Activated T-cell treated with anti-CD3 and anti-CD28 coated beads, Interleukin-2, amount 50 U/mL, for 1 hour (primary cell): Measurements from ENCODE around the gene PON1.

Experiments
- DNase-seq: peaks from one replicate; pipeline ENCODE4 v3.0.0-alpha.2; 2020

PON1 gene

DNA sequence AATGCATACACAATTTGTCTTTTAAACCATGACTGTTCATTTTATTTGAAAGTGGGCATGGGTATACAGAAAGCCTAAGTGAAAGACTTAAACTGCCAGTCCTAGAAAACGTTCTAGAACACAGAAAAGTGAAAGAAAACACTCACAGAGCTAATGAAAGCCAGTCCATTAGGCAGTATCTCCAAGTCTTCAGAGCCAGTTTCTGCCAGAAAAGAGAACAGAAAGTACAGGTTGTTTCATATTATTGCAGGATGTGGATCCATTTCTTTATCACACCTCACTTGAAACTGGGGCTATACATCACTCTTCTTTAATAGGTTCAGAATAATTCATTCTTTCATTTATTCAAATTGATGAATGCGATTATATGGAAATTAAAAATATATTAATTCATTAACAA is 7.7 kb downstream of the PON1 start:
- DNase-seq, result no peak

DNA sequence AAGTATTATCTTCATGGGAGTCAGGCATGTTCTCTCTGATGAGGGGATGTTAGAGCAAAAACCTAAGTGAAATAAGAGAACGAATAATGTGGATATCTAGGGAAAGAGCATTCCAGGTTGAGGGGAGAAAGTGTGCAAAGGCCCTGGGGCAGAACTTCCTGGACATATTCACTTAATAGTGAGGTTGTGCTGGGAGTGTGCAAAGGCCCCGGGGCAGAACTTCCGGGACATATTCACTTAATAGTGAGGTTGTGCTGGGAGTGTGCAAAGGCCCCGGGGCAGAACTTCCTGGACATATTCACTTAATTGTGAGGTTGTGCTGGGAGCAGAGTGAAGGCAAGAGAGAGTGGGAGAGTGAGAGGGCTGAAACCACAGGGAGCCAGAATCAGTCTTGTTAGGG is 11.8 kb downstream of the PON1 start:
- DNase-seq, result no peak

- no peak for DNase-seq
Measured at GRCh38 chr7:95311389-95311788, 12.9 kb downstream of the PON1 start.

DNA sequence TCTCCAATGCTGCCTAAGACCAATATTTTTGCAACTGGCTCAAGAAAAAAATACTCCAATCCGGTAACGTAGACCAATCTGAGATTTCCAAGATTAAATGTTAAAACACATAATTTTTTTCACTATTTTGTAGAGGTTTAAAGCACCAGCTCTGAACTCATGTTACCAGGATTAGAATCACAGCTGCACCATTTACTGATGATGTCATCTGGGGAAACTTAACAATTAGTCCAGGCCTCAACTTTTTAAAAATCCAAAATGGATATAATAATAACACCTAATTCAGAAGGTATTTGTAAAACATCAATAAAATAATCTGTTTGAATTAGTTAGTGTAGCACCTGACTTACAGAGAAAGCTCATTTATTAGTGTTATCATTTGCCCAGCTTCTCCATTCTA is 14.4 kb downstream of the PON1 start:
- no peak for DNase-seq

DNA sequence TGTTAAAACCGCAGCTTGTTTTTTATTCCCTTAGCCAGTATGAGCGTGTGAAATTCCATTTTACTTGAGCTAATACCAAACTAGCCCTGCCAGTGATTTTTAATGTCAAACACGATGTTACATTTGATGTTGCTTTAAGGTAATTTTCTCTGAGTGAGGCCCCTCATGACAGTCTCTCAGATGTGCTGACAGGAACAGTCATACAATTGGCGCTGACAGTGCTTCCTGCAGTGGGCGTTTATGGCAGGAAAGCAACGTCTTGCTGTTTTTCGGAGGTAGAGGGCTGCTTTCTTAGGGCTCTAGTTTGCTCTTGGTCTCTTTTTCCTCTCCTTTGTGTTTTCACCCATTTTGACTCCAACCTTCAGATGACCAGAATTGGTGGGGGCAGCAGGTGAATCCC is 19.3 kb downstream of the PON1 start:
- no peak for DNase-seq

- DNase-seq, result no peak
Measured at GRCh38 chr7:95303013-95303905, 21.1 kb downstream of the PON1 start.

DNA sequence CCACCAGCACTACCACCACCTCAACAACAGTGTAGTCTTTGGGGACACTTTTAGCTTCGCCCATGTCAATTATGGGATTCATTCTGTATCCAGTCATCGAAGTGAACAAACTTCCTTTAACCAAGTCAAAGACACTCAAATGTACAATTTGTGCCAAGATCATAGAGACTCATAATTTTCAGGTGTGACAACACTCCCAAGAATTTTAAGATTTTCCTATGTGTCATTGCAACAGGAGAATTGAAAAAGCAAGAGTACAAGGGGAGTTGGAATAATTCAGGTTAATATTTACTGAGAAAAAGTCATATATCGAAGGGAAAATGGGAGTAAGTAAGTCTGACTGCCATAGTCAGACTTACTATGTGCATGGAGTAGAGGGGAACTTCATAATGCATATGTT is 26.2 kb downstream of the PON1 start:
- no peak for DNase-seq

- DNase-seq, result no peak
Measured at GRCh38 chr7:95297041-95297440, 27.3 kb downstream of the PON1 start.

GRCh38 chr7:95296456-95296855 is 27.9 kb downstream of the PON1 start:
- no peak for DNase-seq

- DNase-seq, result no peak
Measured at GRCh38 chr7:95295397-95295796, 28.9 kb downstream of the PON1 start.

GRCh38 chr7:95290166-95290830 is 34.0 kb downstream of the PON1 start:
- DNase-seq, result no peak

- no peak for DNase-seq
Measured at GRCh38 chr7:95286096-95286495, 38.2 kb downstream of the PON1 start.

DNA sequence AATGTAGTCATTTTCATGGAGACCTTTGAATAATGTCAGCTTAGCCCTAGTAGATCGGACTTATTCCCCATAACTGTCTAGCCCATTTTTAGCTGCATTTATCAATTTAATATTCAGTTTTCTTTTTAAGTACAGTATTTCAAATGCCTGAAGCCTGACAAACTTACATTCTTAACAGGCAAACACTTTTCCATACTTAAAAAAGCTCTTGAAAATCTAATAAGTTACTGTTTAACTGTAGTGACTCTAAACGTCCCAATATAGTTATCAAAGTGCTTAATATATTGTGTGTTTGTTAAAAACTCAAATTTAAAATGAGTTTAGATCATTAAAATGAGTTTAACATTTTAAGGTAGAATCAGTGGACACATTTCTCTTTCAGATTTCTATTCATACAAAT is 44.9 kb downstream of the PON1 start:
- DNase-seq, result no peak

- no peak for DNase-seq
Measured at GRCh38 chr7:95276114-95276513, 48.2 kb downstream of the PON1 start.

- no peak for DNase-seq
Measured at GRCh38 chr7:95269640-95270039, 54.7 kb downstream of the PON1 start.

GRCh38 chr7:95267754-95268153 is 56.6 kb downstream of the PON1 start:
- DNase-seq, result no peak

DNA sequence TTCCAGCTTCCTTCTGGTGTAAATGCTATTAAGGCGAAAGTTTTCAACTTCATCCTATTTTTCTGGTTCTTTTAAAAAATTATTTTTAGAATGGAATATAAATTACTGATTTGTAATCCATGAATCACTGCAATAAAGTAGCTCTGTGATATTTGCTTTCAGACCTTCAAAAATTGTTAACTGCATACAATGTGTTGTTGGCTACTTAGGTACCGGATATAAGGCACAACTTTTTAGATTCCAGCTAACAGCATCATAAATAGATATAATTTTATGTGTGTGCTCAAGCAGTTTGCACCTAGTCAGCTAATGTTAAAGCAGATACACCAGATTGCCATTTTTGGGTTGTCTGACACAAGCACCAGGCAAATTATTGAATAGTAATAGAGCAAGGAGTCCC is 58.7 kb downstream of the PON1 start:
- DNase-seq, result no peak

- DNase-seq, result no peak
Measured at GRCh38 chr7:95264363-95264891, 59.9 kb downstream of the PON1 start.

DNA sequence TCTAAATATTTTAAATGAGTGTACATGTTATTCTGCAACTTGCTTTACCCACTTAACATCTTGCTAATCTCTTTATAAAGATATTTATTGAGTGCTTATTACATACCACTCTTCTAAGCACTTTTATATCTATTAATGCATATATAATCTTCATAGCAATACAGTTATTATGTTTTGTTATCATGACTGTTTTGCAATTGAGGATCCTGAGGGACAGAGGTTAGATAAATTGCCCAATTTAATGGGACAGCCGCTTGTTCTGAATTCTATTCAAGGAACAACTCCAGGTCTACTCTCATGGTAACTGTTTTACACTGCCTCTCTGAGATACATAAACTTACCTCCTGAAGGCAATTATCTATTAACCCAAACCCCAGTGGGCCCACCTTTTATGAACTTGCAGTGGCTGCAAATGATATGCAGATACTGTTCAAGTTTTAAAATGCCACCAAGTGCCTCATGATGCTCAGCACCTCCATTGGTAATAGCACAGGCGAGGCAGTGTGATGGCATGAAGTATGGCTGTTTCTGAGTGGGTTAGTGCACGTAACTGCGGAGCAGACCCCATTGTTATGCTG is 60.5 kb downstream of the PON1 start:
- no peak for DNase-seq

DNA sequence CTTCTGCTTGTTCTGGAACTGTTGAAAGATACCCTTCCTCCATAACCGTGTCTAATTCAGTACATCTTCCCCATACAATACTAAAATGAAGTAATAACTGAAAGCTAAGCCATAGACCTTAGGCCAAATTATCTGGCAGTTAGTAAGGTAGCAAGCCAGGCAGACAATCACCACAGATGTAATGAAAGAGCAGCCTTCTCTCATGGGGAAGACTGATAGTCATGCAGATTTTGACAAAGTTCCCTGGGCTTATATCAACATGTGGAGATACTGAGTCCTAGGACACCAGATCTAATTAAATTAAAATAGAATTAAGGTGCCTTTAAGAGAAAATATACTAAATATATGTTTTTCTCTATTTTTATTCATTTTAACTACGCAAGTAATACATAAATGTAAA is 61.5 kb downstream of the PON1 start:
- DNase-seq, result no peak

- DNase-seq, result no peak
Measured at GRCh38 chr7:95261895-95262415, 62.4 kb downstream of the PON1 start.

DNA sequence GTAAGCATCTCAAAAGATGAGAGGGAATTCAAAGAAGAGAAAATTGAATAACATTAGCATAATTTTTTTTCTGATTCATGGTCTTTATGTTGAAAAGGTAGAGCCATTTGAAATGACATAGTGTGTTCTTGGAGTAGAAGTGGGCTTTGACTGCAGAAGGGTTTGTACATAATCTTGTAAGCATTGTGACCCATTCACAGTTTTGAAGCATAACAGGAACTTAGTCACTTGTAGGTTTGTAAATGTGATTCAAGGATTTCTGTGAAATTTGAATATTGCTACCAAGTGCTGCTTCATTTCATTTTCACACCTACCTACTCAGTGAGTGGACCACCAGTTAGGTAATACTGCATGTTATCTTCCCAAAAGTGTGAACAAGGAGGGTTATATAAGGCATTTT is 68.6 kb downstream of the PON1 start:
- no peak for DNase-seq

DNA sequence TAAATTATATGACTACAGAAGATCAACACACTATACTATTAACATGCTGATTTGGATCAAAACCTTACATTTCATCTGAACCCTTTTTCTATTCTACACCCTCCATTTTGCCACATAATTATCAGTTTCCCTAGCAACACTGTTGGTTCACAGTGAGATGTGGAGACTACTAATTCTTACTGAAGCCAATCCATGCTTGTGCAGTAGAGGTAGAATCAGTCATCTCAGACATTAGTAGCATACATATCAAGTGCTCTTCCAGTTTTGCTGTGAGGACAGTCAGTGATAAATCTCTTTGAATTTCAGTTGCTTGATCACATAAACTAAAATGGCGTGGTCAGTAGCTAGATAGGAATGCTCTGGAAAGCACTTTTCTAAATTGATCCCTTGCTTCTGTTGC is 70.3 kb downstream of the PON1 start:
- no peak for DNase-seq

GRCh38 chr7:95251966-95252365 is 72.4 kb downstream of the PON1 start:
- DNase-seq, result no peak
